Astrocyte of the spinal cord (primary cell): ENCODE data around the gene PLK5.
"Not testable (repeated sequence)": the region's sequence is repeated elsewhere in the genome, so short reads cannot be mapped to it uniquely, and the experiment has no call there.

Source experiments
- DNase-seq: peaks from one replicate; pipeline ENCODE4 v3.0.0; 2011; ENCODE audit warnings: low read depth, low spot score
- H3K4me3 ChIP-seq: 2 replicates; pipeline ENCODE4 v1.5.1; 2011; ENCODE audit warnings: low read depth, mild to moderate bottlenecking, low read length, moderate library complexity
- in situ Hi-C: cut with HindIII; loops from 2 replicates; pipeline ENCODE4 v1.10.0; 2017; ENCODE audit warnings: low sequenced_read_pairs
- TF ChIP-seq, protein P1 (sequence below): IDR thresholded peaks from 2 replicates; pipeline ENCODE4 v1.5.1; 2012; ENCODE audit warnings: low read depth, mild to moderate bottlenecking, low read length, inconsistent platforms

The PLK5 gene

DNA sequence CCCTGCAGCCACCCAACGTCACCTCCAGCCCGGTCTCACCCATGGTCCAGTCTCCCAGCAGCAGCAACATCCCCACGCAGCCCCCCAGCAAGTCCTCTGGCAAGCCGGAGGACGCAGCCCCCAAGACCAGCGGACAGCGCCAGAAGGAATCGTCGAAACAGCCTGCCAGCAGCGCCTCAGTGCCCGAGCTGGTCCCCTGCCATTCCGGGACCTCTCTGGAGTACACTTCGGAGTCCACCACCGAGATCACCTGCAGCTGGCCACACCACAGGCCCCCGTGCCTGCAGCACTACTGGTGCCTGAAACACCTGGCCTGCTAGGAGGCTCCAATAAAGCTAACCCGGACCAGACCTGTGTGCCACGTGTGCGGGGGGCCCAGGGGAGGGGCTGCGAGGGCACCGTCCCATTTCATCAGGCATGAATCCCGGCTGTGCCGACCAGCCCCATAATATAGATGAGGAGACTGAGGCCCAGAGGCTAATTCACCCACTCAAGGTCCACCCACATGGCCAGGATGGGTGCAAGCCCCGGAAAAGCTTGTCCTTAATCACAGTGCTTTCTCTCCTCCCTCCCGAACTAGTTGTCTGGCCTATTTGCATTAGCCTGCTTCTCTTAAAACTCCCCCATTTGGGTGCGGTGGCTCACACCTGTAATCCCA is 26.2 kb upstream of the PLK5 start:
- TF ChIP-seq, protein P1, sequence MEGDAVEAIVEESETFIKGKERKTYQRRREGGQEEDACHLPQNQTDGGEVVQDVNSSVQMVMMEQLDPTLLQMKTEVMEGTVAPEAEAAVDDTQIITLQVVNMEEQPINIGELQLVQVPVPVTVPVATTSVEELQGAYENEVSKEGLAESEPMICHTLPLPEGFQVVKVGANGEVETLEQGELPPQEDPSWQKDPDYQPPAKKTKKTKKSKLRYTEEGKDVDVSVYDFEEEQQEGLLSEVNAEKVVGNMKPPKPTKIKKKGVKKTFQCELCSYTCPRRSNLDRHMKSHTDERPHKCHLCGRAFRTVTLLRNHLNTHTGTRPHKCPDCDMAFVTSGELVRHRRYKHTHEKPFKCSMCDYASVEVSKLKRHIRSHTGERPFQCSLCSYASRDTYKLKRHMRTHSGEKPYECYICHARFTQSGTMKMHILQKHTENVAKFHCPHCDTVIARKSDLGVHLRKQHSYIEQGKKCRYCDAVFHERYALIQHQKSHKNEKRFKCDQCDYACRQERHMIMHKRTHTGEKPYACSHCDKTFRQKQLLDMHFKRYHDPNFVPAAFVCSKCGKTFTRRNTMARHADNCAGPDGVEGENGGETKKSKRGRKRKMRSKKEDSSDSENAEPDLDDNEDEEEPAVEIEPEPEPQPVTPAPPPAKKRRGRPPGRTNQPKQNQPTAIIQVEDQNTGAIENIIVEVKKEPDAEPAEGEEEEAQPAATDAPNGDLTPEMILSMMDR = no peak
- no peak for DNase-seq
- no peak overlapping the region for H3K4me3 ChIP-seq
- in situ Hi-C loops = no loop called here

DNA sequence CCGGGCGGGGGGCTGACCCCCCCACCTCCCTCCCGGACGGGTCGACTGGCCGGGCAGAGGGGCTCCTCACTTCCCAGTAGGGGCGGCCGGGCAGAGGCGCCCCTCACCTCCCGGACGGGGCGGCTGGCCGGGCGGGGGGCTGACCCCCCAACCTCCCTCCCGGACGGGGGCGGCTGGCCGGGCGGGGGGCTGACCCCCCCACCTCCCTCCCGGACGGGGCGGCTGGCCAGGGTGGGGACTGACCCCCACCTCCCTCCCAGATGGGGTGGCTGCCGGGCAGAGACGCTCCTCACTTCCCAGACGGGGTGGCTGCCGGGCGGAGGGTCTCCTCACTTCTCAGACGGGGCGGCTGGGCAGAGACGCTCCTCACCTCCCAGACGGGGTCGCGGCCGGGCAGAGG is 24.6 kb upstream of the PLK5 start:
- in situ Hi-C loops, DNase-seq, H3K4me3 ChIP-seq: not testable (repeated sequence)

DNA sequence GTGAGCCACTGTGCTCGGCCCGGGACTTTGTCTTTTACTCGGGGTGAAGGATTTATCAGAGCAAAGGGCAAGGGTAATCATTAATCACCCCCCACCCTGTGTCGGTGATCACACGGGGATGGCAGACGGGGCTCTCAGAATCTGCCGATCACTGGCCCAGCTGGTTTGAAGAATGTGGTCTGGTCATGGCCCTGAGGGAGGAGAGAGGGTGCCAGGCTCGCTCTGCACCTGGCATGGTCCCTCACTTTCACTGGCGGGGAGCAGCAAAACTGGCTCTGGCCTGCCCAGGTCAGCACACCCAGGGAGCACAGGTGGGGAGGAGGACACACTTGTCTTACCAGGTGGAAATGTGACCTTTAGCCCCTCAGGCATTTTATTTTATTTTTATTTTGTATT is 22.7 kb upstream of the PLK5 start:
- DNase-seq = no peak
- in situ Hi-C loops = no loop called here
- no peak overlapping the region for H3K4me3 ChIP-seq
- TF ChIP-seq, protein P1 = no peak

DNA sequence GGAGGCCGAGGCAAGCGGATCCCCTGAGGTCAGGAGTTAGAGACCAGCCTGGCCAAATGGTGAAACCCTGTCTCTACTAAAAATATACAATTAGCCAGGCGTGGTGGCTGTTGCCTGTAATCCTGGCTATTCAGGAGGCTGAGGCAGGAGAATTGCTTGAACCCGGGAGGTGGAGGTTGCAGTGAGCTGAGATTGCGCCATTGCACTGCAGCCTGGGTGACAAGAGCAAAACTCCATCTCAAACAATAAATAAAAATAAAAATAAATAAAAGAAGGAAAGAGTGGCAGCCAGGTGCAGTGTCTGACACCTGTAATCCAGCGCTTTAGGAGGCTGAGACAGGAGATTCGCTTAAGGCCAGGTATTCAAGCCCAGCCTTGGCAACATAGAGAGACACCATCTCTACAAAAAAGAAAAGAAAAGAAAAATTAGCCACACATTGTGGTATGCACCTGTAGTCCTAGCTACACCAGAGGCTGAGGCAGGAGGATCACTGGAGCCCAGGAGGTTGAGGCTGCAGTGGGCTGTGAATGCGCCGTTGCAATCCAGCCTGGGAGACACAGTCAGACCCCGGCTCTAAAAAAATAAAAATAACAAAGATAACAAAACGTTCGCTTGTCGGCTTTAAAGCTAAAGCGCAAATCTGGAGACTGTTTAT is 21.3 kb upstream of the PLK5 start:
- DNase-seq = no peak
- TF ChIP-seq, protein P1 = no peak
- in situ Hi-C loops = no loop called here
- no peak overlapping the region for H3K4me3 ChIP-seq

DNA sequence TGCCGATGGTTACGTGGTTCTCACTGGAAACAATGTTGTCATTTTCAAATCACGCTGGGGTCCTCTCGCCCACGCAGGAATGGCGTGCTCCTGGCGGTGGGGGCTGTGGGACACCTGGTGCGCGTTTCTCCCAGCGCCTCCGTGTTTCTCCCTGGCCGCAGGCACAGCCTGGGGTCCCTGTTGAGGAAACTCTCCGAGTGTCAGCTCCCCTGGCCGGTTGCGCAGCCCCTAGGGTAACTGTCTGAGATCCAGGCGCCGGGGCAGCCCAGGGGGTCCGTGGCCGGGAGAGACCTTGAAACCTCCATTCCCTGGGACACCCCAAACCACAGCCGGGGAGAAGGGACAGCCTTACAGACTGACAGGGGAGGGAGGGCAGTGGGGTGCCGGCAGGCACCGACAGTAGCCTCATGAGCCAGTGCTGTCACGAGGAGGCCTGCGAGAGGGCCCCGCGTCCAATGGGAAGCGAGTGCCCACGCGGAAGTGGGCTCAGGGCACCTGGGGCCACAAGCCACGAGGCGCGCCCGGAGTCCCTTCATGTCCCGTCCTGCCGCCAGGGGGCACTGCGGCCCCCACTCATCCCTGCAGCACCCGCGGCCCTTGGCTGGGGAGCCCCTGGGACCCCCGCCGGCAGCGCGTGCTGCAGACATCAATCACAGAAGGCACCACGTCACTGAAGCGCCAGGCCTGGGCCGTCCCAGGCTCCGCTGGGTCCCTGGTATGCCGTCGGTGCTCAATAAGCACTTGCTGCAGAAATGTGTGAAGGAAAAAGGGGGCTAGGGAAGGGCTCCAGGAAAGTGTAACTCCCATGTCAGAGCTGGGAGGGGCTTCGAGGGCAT is 20.6 kb upstream of the PLK5 start:
- TF ChIP-seq, protein P1 = peak; percentile 73
- no peak for DNase-seq
- no peak overlapping the region for H3K4me3 ChIP-seq
- in situ Hi-C loops = no loop called here

DNA sequence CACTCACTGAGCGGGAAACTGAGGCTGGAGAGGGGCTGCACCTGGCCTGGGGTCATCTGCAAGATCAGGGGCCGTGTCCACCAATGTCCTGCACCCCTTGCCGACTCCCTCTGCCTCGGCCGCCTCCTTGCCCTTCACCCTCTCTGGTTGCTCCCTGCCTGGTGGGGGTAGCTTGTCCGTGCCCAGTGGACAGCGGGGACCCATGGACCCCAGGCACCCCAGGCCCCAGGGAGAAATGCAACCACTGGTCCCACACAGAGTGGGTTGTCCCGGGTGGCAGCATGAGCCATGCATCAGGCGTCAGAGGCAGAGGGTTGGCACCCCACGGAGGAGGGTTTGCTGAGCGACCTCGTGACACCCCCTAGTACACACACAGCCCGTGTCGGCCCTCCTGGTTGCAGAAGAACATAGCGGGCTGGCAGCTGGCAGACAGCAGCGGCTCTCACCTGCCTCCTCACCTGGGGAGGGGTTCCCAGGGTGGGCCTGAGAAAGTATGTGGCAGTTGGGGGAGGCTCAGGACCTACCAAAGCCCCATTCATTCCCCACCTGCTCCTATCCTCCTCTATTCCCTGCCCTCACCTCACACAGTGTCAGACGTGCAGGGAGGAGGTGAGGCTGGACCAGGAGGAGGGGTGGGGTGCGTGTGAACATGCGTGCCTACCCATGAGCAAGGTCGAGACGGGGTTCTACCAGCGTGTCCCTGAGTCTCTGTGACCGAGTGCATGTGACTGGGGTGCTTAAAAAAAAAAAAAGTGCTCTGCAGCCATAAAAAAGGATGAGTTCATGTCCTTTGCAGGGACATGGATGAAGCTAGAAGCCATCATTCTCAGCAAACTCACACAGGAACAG is 19.7 kb upstream of the PLK5 start:
- TF ChIP-seq, protein P1 = no peak
- H3K4me3 ChIP-seq = no peak overlapping the region
- in situ Hi-C loops = no loop called here
- no peak for DNase-seq
